ENCODE measurements around the gene CTNNA3.

GRCh38 chr10:66189271-66189670 lies 1506.7 kb downstream of the CTNNA3 start:
- TF ChIP-seq CTCF (tag by site-specific recombination; IDR thresholded peaks at IDR 0.05) (no peak), ZNF174 (tag by site-specific recombination; IDR thresholded peaks at IDR 0.05) (no peak), ZNF311 (tag by site-specific recombination; IDR thresholded peaks at IDR 0.05; ENCODE audit: borderline replicate concordance) (no peak), ZNF580 (tag by site-specific recombination; IDR thresholded peaks at IDR 0.05) (no peak), ATF2 (tag by site-specific recombination; IDR thresholded peaks at IDR 0.05; ENCODE audit: low read depth) (no peak)
